Transverse colon (tissue), 4 donors: ENCODE data around the gene GAGE12E.
"Not testable (repeated sequence)": the region's sequence is repeated elsewhere in the genome, so short reads cannot be mapped to it uniquely, and the experiment has no call there.

ENCODE experiments used
- CTCF ChIP-seq, 5 experiments: fragments of 200-600 bp in 3 of 5; fragments of 450-650 bp in 2 of 5; sonication (generic) in 3 of 5; IDR thresholded peaks; 1 replicate in 2 of 5; 2 replicates in 3 of 5; pipeline ENCODE4 v1.5.1; 2016 to 2017; ENCODE audit warnings: antibody characterized with exemption in 5 of 5, inconsistent platforms in 3 of 5, mild to moderate bottlenecking in 2 of 5, moderate library complexity in 1 of 5
- EP300 ChIP-seq: sonication (generic); formaldehyde crosslinking; IDR thresholded peaks from one replicate; pipeline ENCODE4 v1.6.1; 2017; ENCODE audit warnings: antibody characterized with exemption, low read depth
- POLR2A ChIP-seq: fragments of 450-650 bp; IDR thresholded peaks from one replicate; pipeline ENCODE4 v1.6.1; 2016; ENCODE audit warnings: antibody characterized with exemption, mild to moderate bottlenecking, moderate library complexity
- POLR2AphosphoS5 ChIP-seq, 3 donors: sonication (generic); formaldehyde crosslinking; IDR thresholded peaks; one replicate each; pipeline ENCODE4 v1.6.1; 2016; ENCODE audit warnings: antibody characterized with exemption in 3 of 3

DNA sequence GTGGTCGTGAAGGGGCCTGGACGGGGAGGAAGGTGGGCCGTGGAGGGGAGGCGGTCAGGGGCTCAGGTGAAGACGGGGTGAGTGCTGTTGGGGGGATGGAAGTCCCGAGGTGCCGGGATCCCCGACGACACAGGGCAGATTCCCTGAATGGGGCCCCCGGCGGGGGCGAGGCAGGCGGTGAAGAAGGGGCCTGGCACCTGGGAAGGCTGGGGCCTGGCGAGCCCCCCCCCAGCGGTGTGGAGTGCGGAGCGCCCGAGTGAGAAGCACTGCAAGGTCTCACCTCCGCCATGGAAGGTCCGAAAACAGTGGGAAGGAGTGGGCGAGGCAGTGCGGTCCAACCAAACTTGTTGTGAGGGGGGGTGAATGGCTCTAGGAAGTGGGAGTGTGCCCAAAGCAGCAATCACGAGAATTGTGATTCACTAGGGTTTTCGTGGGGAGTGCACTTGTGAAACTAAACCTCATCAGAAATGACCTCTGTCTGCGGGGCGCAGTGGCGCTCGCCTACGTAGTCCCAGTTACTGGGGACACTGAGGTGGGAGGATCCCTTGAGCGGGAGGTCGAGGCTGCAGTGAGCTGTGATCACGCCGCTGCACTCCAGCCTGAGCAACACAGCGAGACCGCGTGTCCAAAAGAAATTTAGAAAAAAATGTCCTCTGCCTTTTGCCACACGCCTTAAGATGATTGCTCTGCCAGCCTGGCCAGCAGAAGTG lies 38.8 kb downstream of the GAGE12E start:
- not testable (repeated sequence) for TF ChIP-seq CTCF (IDR thresholded peaks at IDR 0.05); POLR2A; POLR2AphosphoS5 (IDR thresholded peaks at IDR 0.05); EP300
